NOMO-1 treated with dmso at 0.1 percent for 144 hours (cell line): ENCODE results near the gene VPS52.

Experiments
- DNase-seq: peaks from one replicate; lab custom pipeline; 2025; ENCODE audit not compliant: unreplicated experiment; lab: John Stamatoyannopoulos, UW

VPS52 gene

GRCh38 chr6:33271468-33272274 lies at the start of gene VPS52, which contains the start of gene RPS18:
Gene VPS52, minus strand, starts transcription at chr6:33271876. Its CDS starts 201 bp downstream, at chr6:33271675.
Gene RPS18, plus strand, starts transcription at chr6:33272075. Its CDS starts 45 bp downstream, at chr6:33272120.
- DNase-seq = peak; percentile 91

GRCh38 chr6:33321227-33321626 lies 49.6 kb upstream of the VPS52 start:
- no peak for DNase-seq

- no peak for DNase-seq
Measured at GRCh38 chr6:33320315-33321181, 48.9 kb upstream of the VPS52 start.

- no peak for DNase-seq
Measured at GRCh38 chr6:33319939-33320314, 48.3 kb upstream of the VPS52 start.

GRCh38 chr6:33318426-33319073 lies 46.9 kb upstream of the VPS52 start:
- no peak for DNase-seq

GRCh38 chr6:33317669-33318425 lies 46.2 kb upstream of the VPS52 start, which contains the start of gene ZBTB22:
Gene ZBTB22, minus strand, starts transcription at chr6:33317744. Its CDS starts 828 bp downstream, at chr6:33316916.
- peak; percentile 97 for DNase-seq

- no peak for DNase-seq
Measured at GRCh38 chr6:33317419-33317668, 45.7 kb upstream of the VPS52 start.

- DNase-seq = no peak
Measured at GRCh38 chr6:33316603-33317418, 45.1 kb upstream of the VPS52 start.

GRCh38 chr6:33315793-33316602 lies 44.3 kb upstream of the VPS52 start:
- DNase-seq = no peak

GRCh38 chr6:33314943-33315792 lies 43.5 kb upstream of the VPS52 start:
- DNase-seq = no peak

- DNase-seq = peak; percentile 56
Measured at GRCh38 chr6:33314515-33314942, 42.9 kb upstream of the VPS52 start.

- peak; percentile 59 for DNase-seq
Measured at GRCh38 chr6:33313709-33314514, 42.2 kb upstream of the VPS52 start, which contains the start of gene TAPBP. Gene TAPBP, minus strand, starts transcription at chr6:33314078. Its CDS starts 37 bp downstream, at chr6:33314041.

GRCh38 chr6:33313105-33313708 lies 41.5 kb upstream of the VPS52 start:
- DNase-seq = peak; percentile 47

- peak; percentile 80 for DNase-seq
Measured at GRCh38 chr6:33312361-33313104, 40.9 kb upstream of the VPS52 start.

- DNase-seq = no peak
Measured at GRCh38 chr6:33306356-33306755, 34.7 kb upstream of the VPS52 start.

GRCh38 chr6:33305052-33305451 lies 33.4 kb upstream of the VPS52 start:
- DNase-seq = no peak
